Head of caudate nucleus (tissue), 42 donors: ENCODE data around the gene FLT1.

Source experiments
- DNase-seq, 42 donors: peaks; one replicate each; pipeline versions ENCODE4 v3.0.0 to v3.0.0-alpha.2; 2020 to 2021; ENCODE audit warnings: mixed read lengths in 7 of 42
- intact Hi-C: fragments of 100-400 bp; cut with DNase I; formaldehyde crosslinking; loops from one replicate; pipeline ENCODE4 v1.15.0; 2022

The FLT1 gene

GRCh38 chr13:28411831-28412353 is 83.0 kb downstream of the FLT1 start:
- intact Hi-C loops, result no loop called here

GRCh38 chr13:28410096-28410495 is 84.8 kb downstream of the FLT1 start:
- no peak for DNase-seq
- intact Hi-C loops, result no loop called here

More at GRCh38 chr13:28411831-28412353, 83.0 kb downstream of the FLT1 start:
- no peak for DNase-seq

- no peak for DNase-seq
Measured at GRCh38 chr13:28409648-28410047, 85.3 kb downstream of the FLT1 start.

GRCh38 chr13:28408863-28409262 is 86.1 kb downstream of the FLT1 start:
- no peak for DNase-seq
- intact Hi-C loops, result no loop called here

More at GRCh38 chr13:28409648-28410047, 85.3 kb downstream of the FLT1 start:
- intact Hi-C loops, result no loop called here

- no peak for DNase-seq
- intact Hi-C loops, result no loop called here
Measured at GRCh38 chr13:28408235-28408848, 86.6 kb downstream of the FLT1 start.

GRCh38 chr13:28406733-28407266 is 88.1 kb downstream of the FLT1 start:
- intact Hi-C loops, result no loop called here

GRCh38 chr13:28402057-28402381 is 92.9 kb downstream of the FLT1 start:
- intact Hi-C loops, result no loop called here
- DNase-seq, result no peak

More at GRCh38 chr13:28406733-28407266, 88.1 kb downstream of the FLT1 start:
- no peak for DNase-seq

GRCh38 chr13:28401303-28402056 is 93.4 kb downstream of the FLT1 start:
- intact Hi-C loops, result no loop called here
- no peak for DNase-seq

GRCh38 chr13:28396053-28396452 is 98.9 kb downstream of the FLT1 start:
- intact Hi-C loops, result no loop called here
- DNase-seq, result no peak

GRCh38 chr13:28394422-28394821 is 100.5 kb downstream of the FLT1 start:
- DNase-seq, result peak in 4 of 42 donors; percentile 8 to 13 (median 11)
- intact Hi-C loops, result no loop called here

GRCh38 chr13:28392896-28393505 is 101.9 kb downstream of the FLT1 start:
- DNase-seq, result no peak
- intact Hi-C loops, result no loop called here

- DNase-seq, result no peak
Measured at GRCh38 chr13:28392428-28392827, 102.5 kb downstream of the FLT1 start.

GRCh38 chr13:28387740-28388501 is 107.0 kb downstream of the FLT1 start:
- intact Hi-C loops, result no loop called here
- no peak for DNase-seq

More at GRCh38 chr13:28392428-28392827, 102.5 kb downstream of the FLT1 start:
- intact Hi-C loops, result no loop called here

- intact Hi-C loops, result no loop called here
- no peak for DNase-seq
Measured at GRCh38 chr13:28385362-28385761, 109.6 kb downstream of the FLT1 start.

- intact Hi-C loops, result no loop called here
- no peak for DNase-seq
Measured at GRCh38 chr13:28384789-28385188, 110.1 kb downstream of the FLT1 start.

- intact Hi-C loops, result no loop called here
- no peak for DNase-seq
Measured at GRCh38 chr13:28380319-28380718, 114.6 kb downstream of the FLT1 start.

GRCh38 chr13:28379371-28380083 is 115.4 kb downstream of the FLT1 start:
- no peak for DNase-seq
- intact Hi-C loops, result no loop called here

GRCh38 chr13:28376604-28377003 is 118.3 kb downstream of the FLT1 start:
- intact Hi-C loops, result no loop called here
- no peak for DNase-seq
